ENCODE measurements around the gene TMEM14B.

Gene TMEM14B

DNA sequence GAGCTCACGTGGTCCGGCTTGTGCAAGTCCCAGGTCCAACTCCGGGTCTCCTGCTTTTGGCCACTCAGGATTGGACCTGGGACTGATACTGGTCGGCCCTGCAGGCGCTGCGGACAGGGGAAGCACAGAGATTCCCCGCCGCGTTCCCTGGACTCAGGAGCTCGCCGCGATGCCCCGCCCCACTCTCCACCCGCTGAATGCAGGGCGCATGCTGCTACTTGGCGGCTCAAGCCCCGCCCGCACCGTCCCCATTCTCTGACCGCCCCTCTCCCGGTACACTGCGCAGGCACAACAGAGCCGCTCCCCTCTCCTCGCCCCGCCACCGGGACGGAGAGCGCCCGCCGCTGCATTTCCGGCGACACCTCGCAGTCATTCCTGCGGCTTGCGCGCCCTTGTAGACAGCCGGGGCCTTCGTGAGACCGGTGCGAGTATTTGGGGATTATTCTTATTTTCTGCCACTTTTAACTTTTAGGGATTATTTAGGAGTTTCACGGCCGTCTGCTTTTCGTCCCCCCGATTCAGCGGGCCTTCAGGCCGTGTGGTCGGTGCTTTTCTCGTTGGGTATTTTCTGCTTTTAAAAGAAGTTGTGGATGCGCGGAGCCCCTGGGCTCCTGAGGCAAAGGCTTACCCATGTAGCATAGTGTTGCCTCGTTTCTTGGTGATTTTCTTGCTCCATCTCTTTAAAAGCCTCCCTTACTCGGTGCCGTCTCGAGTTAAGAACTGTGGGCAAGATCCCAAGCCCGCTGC, 24.6 kb upstream of the TMEM14B start, which contains the start of gene TMEM14C:
TSS of gene TMEM14C (plus strand) at position 251 of the 747 bp plus-strand sequence. CDS start 1,544 bp downstream, outside the sequence.
- TF ChIP-seq, protein P1, sequence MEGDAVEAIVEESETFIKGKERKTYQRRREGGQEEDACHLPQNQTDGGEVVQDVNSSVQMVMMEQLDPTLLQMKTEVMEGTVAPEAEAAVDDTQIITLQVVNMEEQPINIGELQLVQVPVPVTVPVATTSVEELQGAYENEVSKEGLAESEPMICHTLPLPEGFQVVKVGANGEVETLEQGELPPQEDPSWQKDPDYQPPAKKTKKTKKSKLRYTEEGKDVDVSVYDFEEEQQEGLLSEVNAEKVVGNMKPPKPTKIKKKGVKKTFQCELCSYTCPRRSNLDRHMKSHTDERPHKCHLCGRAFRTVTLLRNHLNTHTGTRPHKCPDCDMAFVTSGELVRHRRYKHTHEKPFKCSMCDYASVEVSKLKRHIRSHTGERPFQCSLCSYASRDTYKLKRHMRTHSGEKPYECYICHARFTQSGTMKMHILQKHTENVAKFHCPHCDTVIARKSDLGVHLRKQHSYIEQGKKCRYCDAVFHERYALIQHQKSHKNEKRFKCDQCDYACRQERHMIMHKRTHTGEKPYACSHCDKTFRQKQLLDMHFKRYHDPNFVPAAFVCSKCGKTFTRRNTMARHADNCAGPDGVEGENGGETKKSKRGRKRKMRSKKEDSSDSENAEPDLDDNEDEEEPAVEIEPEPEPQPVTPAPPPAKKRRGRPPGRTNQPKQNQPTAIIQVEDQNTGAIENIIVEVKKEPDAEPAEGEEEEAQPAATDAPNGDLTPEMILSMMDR (IDR thresholded peaks at IDR 0.05): no peak

GRCh38 chr6:10723567-10723881, 24.1 kb upstream of the TMEM14B start:
- TF ChIP-seq, protein P1 (IDR thresholded peaks at IDR 0.05): no peak

DNA sequence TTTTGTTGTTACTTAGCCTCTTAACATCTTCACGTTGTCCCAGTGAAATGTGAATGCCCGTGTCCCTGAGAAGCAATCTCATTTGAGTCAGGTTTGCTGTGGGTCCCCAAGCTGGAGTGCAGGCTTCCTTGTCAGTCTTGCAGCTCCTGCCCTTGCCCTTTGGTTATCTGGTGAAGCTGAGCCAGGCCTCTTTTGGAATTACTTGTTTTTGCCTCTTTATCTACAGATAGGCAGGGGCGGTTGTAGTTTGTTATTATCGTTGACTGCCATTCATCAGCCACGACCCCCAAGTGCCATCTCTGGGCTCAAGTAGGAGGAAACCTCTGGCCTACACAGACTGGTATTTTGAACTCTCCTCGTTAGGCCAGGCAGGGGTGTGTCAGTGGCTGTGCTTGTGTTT, 22.6 kb upstream of the TMEM14B start:
- TF ChIP-seq, protein P1 (IDR thresholded peaks at IDR 0.05): no peak

DNA sequence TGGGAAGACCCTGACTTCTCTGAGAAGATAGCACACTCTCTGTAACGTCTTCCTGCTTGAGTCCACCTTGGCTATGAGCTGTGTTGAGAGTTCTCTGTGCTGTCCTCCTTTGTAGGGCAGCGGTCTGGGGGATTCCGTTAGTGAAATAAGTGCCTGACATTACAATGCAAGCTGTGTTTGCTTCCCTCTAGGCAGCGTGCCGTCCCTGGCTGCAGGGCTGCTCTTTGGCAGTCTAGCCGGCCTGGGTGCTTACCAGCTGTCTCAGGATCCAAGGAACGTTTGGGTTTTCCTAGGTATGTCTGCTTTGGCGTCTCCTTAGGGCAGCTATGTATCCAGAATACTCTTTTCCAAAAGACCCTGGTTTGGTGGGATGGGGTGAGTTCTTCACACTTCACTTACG, 21.9 kb upstream of the TMEM14B start:
- TF ChIP-seq, protein P1 (IDR thresholded peaks at IDR 0.05): no peak

GRCh38 chr6:10730254-10730653, 17.4 kb upstream of the TMEM14B start:
- TF ChIP-seq, protein P1 (IDR thresholded peaks at IDR 0.05): no peak

DNA sequence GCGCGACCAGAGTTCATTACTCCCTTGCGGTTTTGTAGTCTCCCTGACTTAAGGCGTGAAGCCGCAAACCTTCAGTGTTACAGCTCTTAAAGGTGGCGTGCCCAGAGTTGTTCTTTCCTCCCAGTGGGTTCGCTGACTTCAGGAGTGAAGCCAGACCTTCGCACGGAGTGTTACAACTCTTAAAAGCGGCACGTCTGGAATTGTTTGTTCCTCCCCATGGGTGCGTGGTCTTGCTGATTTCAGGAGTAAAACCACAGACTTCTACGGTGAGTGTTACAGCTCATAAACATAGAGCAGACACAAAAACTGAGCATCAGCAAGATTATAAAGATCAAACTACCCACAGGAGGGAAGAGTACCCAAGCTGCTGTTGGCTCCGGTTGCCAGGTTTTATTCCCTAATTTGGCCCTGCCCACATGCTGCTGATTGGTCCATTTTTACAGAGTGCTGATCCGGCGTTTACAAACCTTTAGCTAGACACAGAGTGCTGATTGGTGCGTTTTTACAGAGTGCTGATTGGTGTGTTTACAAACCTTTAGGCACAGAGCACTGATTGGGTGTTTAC, 14.4 kb upstream of the TMEM14B start:
- TF ChIP-seq, protein P1 (IDR thresholded peaks at IDR 0.05): no peak

GRCh38 chr6:10733863-10734262, 13.7 kb upstream of the TMEM14B start:
- TF ChIP-seq, protein P1 (IDR thresholded peaks at IDR 0.05): no peak
